HEK293 (cell line): ENCODE data around the gene KIAA0586.
"Not testable (repeated sequence)": the region's sequence is repeated elsewhere in the genome, so short reads cannot be mapped to it uniquely, and the experiment has no call there.

Source experiments
- CTCF ChIA-PET: fragments of 350-600 bp; formaldehyde crosslinking; extraction: SDS; loops from one replicate; lab custom pipeline; 2021; ENCODE audit warnings: antibody characterized with exemption; lab: Yijun Ruan, JAX
- POLR2A ChIA-PET: fragments of 300-600 bp; formaldehyde crosslinking; extraction: SDS; loops from one replicate; lab custom pipeline; 2020; ENCODE audit warnings: antibody characterized with exemption, inconsistent platforms; lab: Yijun Ruan, JAX
- H3K27ac ChIP-seq: fragments of 200-500 bp; sonication (Bioruptor generic); 2 replicates; pipeline ENCODE4 v1.5.1; 2014; ENCODE audit warnings: low read depth, low read length, control low read depth, inconsistent platforms; ENCODE audit errors: extremely low read depth
- H3K36me3 ChIP-seq, 2 experiments: fragments of 200-500 bp in 1 of 2; sonication (Bioruptor generic) in 1 of 2; 1 replicate in 1 of 2; 2 replicates in 1 of 2; pipeline ENCODE4 v1.5.1; 2014 to 2017; ENCODE audit warnings: inconsistent platforms in 2 of 2, low read length in 2 of 2; ENCODE audit not compliant: control insufficient read depth in 2 of 2, insufficient read depth in 1 of 2
- H3K4me1 ChIP-seq: fragments of 200-500 bp; sonication (Bioruptor generic); 2 replicates; pipeline ENCODE4 v1.5.1; 2014; ENCODE audit warnings: mild to moderate bottlenecking, low read length, inconsistent platforms; ENCODE audit not compliant: control insufficient read depth, insufficient read depth
- H3K4me3 ChIP-seq: 2 replicates; pipeline ENCODE4 v1.5.1; 2011; ENCODE audit warnings: low read depth, mild to moderate bottlenecking, control low read depth, low read length, moderate library complexity
- H3K9me3 ChIP-seq: fragments of 200-500 bp; sonication (Bioruptor generic); 2 replicates; pipeline ENCODE4 v1.5.1; 2014; ENCODE audit warnings: low read depth, low read length, inconsistent platforms; ENCODE audit not compliant: control insufficient read depth, insufficient read depth
- BCL11B ChIP-seq: fragments of 450-650 bp; formaldehyde crosslinking; IDR thresholded peaks from 2 replicates; pipeline ENCODE4 v1.5.1; 2016; ENCODE audit warnings: low read depth, missing biosample characterization, missing genetic modification characterization
- GLIS1 ChIP-seq: fragments of 450-650 bp; formaldehyde crosslinking; IDR thresholded peaks from 2 replicates; pipeline ENCODE4 v1.5.1; 2016; ENCODE audit warnings: missing biosample characterization, missing genetic modification characterization
- GLIS2 ChIP-seq: fragments of 450-650 bp; formaldehyde crosslinking; IDR thresholded peaks from 2 replicates; pipeline ENCODE4 v1.5.1; 2016; ENCODE audit warnings: missing biosample characterization, missing genetic modification characterization
- HOXC10 ChIP-seq: sonication (generic); formaldehyde crosslinking; IDR thresholded peaks from 2 replicates; pipeline ENCODE4 v1.8.1; 2023; ENCODE audit warnings: mild to moderate bottlenecking, missing genetic modification reagents
- KLF1 ChIP-seq: fragments of 450-650 bp; formaldehyde crosslinking; IDR thresholded peaks from 2 replicates; pipeline ENCODE4 v1.5.1; 2016; ENCODE audit warnings: missing biosample characterization, missing genetic modification characterization
- OVOL3 ChIP-seq: fragments of 450-650 bp; formaldehyde crosslinking; IDR thresholded peaks from 2 replicates; pipeline ENCODE4 v1.5.1; 2016; ENCODE audit warnings: missing biosample characterization, missing genetic modification characterization
- TCF7L2 ChIP-seq: IDR thresholded peaks from 2 replicates; pipeline ENCODE4 v1.6.1; 2011; ENCODE audit warnings: low read depth, mild to moderate bottlenecking, inconsistent platforms, low read length, moderate library complexity, borderline replicate concordance
- ZBTB20 ChIP-seq: fragments of 450-650 bp; formaldehyde crosslinking; IDR thresholded peaks from 2 replicates; pipeline ENCODE4 v1.5.1; 2016; ENCODE audit warnings: missing biosample characterization, missing genetic modification characterization
- ZEB2 ChIP-seq: fragments of 450-650 bp; formaldehyde crosslinking; IDR thresholded peaks from 2 replicates; pipeline ENCODE4 v1.5.1; 2016; ENCODE audit warnings: missing biosample characterization, missing genetic modification characterization
- ZNF266 ChIP-seq: fragments of 450-650 bp; formaldehyde crosslinking; IDR thresholded peaks from 2 replicates; pipeline ENCODE4 v1.5.1; 2016; ENCODE audit warnings: missing biosample characterization, missing genetic modification characterization, low read depth
- ZNF341 ChIP-seq: fragments of 450-650 bp; formaldehyde crosslinking; IDR thresholded peaks from 2 replicates; pipeline ENCODE4; 2016; ENCODE audit warnings: low read depth, missing biosample characterization, missing genetic modification characterization
- ZNF37A ChIP-seq: fragments of 450-650 bp; IDR thresholded peaks from 2 replicates; pipeline ENCODE4 v1.5.1; 2018; ENCODE audit warnings: missing biosample characterization, missing genetic modification characterization
- ZNF555 ChIP-seq: fragments of 450-650 bp; formaldehyde crosslinking; conservative IDR thresholded peaks from 2 replicates; pipeline ENCODE4 v1.5.1; 2017; ENCODE audit warnings: missing biosample characterization, mild to moderate bottlenecking, missing genetic modification characterization, inconsistent platforms
- ZNF558 ChIP-seq: fragments of 450-650 bp; formaldehyde crosslinking; IDR thresholded peaks from 2 replicates; pipeline ENCODE4 v1.5.1; 2016; ENCODE audit warnings: missing biosample characterization, missing genetic modification characterization
- ZNF610 ChIP-seq: fragments of 450-650 bp; formaldehyde crosslinking; IDR thresholded peaks from 2 replicates; pipeline ENCODE4 v1.5.1; 2016; ENCODE audit warnings: missing biosample characterization, missing genetic modification characterization, borderline replicate concordance
- ZNF624 ChIP-seq: fragments of 450-650 bp; formaldehyde crosslinking; IDR thresholded peaks from 2 replicates; pipeline ENCODE4 v1.5.1; 2017; ENCODE audit warnings: missing biosample characterization, missing genetic modification characterization
- ZNF626 ChIP-seq: fragments of 450-650 bp; sonication (Bioruptor Pico); formaldehyde crosslinking; IDR thresholded peaks from 2 replicates; pipeline ENCODE4 v1.5.1; 2018; ENCODE audit warnings: missing biosample characterization, missing genetic modification characterization, inconsistent platforms
- ZNF777 ChIP-seq: fragments of 450-650 bp; formaldehyde crosslinking; IDR thresholded peaks from 2 replicates; pipeline ENCODE4 v1.5.1; 2017; ENCODE audit warnings: missing biosample characterization, missing genetic modification characterization, borderline replicate concordance
- ZNF843 ChIP-seq: fragments of 450-650 bp; formaldehyde crosslinking; IDR thresholded peaks from 2 replicates; pipeline ENCODE4 v1.5.1; 2016; ENCODE audit warnings: missing biosample characterization, missing genetic modification characterization
- TF ChIP-seq, protein P1 (sequence below): fragments of 450-650 bp; formaldehyde crosslinking; IDR thresholded peaks from 2 replicates; pipeline ENCODE4 v1.5.1; 2016; ENCODE audit warnings: missing biosample characterization, missing genetic modification characterization
- TF ChIP-seq, protein P2 (sequence below): fragments of 450-650 bp; formaldehyde crosslinking; IDR thresholded peaks from 2 replicates; pipeline ENCODE4 v1.5.1; 2017; ENCODE audit warnings: missing biosample characterization, mild to moderate bottlenecking, missing genetic modification characterization, moderate library complexity
- TF ChIP-seq, protein P3 (sequence below): sonication (generic); formaldehyde crosslinking; IDR thresholded peaks from 2 replicates; pipeline ENCODE4 v1.8.1; 2022; ENCODE audit warnings: mild to moderate bottlenecking, moderate library complexity, missing genetic modification reagents

The KIAA0586 gene

DNA sequence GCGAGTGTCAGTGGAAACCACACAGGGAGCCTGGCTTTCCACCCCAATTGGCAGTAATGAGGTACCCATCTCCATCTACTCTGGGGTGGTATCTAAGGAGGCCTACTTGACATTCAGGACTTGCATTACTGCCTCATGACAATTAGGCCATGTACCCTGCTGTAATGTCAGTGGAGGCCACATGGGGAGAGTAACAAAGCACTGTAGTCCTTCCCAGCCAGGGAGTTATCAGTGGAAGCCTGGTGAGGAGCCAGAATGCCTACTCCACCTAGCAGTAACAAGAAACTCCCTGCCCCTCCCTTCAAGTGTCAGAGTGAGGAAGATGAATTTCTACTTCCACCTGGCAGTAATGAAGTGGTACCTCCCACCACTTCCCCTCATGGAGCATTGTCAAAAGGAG lies 12.7 kb upstream of the KIAA0586 start:
- Histone ChIP-seq H3K4me3 (no peak overlapping the region), H3K27ac (no peak overlapping the region), H3K4me1 (no peaks in the 10 kb centered on the region), H3K9me3 (no peaks in the 10 kb centered on the region), H3K36me3 (peaks cover 62 to 84% of the 10 kb centered on the region in 2 experiments)
- TF ChIP-seq KLF1 (peak; percentile 77), TCF7L2 (no peak), GLIS1 (tag by site-specific recombination) (peak; percentile 24; the same call in 1 of the 2 replicates)
- TF ChIP-seq, protein P1, sequence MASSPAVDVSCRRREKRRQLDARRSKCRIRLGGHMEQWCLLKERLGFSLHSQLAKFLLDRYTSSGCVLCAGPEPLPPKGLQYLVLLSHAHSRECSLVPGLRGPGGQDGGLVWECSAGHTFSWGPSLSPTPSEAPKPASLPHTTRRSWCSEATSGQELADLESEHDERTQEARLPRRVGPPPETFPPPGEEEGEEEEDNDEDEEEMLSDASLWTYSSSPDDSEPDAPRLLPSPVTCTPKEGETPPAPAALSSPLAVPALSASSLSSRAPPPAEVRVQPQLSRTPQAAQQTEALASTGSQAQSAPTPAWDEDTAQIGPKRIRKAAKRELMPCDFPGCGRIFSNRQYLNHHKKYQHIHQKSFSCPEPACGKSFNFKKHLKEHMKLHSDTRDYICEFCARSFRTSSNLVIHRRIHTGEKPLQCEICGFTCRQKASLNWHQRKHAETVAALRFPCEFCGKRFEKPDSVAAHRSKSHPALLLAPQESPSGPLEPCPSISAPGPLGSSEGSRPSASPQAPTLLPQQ (tag by site-specific recombination) = no peak
- ChIA-PET POLR2A (no interaction called here), CTCF (no interaction called here)

DNA sequence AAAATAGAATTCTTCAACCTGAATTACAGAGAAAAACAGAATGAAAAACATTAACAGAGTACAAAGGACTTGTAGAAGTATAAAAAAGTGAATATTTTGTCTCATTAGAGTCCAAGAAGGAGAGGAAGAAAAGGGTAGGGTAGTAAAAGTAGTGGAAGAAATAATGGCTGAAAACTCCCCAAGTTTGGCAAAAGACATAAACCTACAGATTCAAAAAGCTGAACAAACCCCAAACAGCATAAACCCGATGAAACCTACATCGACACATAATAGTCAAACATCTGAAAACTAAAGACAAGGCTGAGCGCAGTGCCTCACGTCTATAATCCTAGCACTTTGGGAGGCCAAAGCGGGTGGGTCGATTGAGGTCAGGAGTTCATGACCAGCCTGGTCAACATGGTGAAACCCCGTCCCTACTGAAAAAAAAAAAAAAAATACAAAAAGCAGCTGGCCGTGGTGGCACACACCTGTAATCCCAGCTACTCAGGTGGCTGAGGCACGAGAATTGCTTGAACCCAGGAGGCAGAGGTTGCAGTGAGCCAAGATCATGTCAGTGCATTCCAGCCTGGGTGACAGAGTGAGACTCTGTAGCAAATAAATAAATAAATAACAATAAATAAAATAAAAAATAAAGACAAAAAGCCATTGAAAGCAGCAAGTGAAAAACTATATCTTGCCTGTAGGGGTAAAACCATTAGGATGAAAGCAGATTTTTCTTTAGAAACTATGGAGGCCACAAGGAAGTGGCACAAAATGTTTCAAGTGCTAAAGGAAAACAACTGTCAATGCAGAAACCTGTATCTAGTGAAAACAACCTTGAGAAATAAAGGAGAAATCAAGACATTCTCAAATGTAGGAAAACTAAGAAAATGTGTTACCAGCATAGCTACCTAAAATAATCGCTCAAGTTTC lies 11.6 kb upstream of the KIAA0586 start:
- ChIA-PET CTCF (no interaction called here), POLR2A (no interaction called here)
- Histone ChIP-seq H3K36me3 (peaks cover 60 to 86% of the 10 kb centered on the region in 2 experiments), H3K4me3 (no peak overlapping the region), H3K4me1 (no peaks in the 10 kb centered on the region), H3K9me3 (no peaks in the 10 kb centered on the region), H3K27ac (no peak overlapping the region)
- TF ChIP-seq ZNF558 (tag by site-specific recombination) (peak; percentile 96), OVOL3 (tag by site-specific recombination) (no peak)

DNA sequence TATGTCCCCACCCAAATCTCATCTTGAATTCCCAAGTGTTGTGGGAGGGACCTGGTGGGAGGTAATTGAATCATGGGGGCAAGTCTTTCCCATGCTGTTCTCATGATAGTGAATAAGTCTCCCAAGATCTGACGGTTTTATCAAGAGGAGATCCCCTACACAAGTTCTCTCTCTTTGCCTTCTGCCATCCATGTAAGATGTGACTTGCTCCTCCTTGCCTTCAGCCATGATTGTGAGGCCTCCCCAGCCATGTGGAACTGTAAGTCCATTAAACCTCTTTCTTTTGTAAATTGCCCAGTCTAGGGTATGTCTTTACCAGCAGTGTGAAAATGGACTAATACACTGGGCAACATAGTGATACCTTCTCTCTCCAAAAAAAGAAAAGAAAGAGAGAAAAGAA lies 10.6 kb upstream of the KIAA0586 start:
- H3K27ac ChIP-seq, H3K9me3 ChIP-seq, H3K4me1 ChIP-seq, POLR2A ChIA-PET, H3K4me3 ChIP-seq, CTCF ChIA-PET: not testable (repeated sequence)
- H3K36me3 ChIP-seq = peaks cover 64 to 83% of the 10 kb centered on the region in 2 experiments

DNA sequence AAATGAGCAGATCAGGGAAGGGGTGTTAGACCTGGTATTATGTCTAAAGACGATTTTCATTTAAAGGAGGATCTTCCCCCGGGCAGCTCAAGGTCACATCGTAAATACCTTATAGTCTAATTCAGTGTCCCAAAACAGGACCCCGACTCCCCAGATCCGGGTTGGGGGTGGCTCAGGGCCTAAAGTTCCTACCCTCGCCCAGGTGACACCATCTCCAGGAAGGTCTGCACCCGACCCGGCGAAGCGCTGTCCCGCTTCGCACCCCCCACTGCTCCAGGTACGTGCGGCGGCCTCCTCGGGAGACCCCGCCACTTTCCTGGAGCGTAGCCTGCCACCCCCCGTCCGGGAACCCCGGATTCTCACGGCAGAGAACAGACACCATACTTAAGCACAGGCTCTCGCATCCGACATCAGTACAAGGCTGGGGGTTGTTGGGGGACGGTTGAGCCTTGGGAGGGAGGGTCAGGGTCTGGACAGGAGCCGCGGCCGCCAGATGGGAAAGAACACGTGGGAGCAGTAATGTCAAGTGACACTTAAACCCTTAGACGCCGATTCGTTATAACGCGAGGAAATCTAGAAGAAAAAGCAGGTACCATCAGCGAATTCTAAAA lies 744 bp upstream of the KIAA0586 start:
- Histone ChIP-seq H3K36me3 (peaks cover 33 to 36% of the 10 kb centered on the region in 2 experiments; a peak in 2 of 3 replicates), H3K4me3 (peak overlapping the region; percentile 65)
- CTCF ChIA-PET = interaction anchor here (1.0 to 1.6 kb wide), 2 partner anchors 32 to 113 kb away, joined by 6 to 8 read pairs; partner anchors contain the start of gene TOMM20L
- TF ChIP-seq ZNF843 (tag by site-specific recombination) (no peak), ZNF777 (tag by site-specific recombination) (no peak), ZNF266 (no peak), HOXC10 (CRISPR knock-in tag) (no peak), ZNF610 (tag by site-specific recombination) (no peak), ZBTB20 (peak; percentile 18; the same call in 1 of the 2 replicates), ZNF626 (tag by site-specific recombination) (no peak), GLIS2 (peak; percentile 67), BCL11B (no peak), ZEB2 (tag by site-specific recombination) (no peak), ZNF341 (peak; percentile 82), ZNF624 (no peak), ZNF555 (tag by site-specific recombination) (no peak), ZNF37A (tag by site-specific recombination) (no peak)
- TF ChIP-seq, protein P2, sequence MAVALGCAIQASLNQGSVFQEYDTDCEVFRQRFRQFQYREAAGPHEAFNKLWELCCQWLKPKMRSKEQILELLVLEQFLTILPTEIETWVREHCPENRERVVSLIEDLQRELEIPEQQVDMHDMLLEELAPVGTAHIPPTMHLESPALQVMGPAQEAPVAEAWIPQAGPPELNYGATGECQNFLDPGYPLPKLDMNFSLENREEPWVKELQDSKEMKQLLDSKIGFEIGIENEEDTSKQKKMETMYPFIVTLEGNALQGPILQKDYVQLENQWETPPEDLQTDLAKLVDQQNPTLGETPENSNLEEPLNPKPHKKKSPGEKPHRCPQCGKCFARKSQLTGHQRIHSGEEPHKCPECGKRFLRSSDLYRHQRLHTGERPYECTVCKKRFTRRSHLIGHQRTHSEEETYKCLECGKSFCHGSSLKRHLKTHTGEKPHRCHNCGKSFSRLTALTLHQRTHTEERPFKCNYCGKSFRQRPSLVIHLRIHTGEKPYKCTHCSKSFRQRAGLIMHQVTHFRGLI (tag by site-specific recombination) = 0 out of 2 replicates have a peak, but pooled peaks have one; percentile 10
- TF ChIP-seq, protein P3, sequence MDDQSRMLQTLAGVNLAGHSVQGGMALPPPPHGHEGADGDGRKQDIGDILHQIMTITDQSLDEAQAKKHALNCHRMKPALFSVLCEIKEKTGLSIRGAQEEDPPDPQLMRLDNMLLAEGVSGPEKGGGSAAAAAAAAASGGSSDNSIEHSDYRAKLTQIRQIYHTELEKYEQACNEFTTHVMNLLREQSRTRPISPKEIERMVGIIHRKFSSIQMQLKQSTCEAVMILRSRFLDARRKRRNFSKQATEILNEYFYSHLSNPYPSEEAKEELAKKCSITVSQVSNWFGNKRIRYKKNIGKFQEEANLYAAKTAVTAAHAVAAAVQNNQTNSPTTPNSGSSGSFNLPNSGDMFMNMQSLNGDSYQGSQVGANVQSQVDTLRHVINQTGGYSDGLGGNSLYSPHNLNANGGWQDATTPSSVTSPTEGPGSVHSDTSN (CRISPR knock-in tag) = no peak

More for the DNA sequence above, 744 bp upstream of the KIAA0586 start:
- Histone ChIP-seq H3K4me1 (no peaks in the 10 kb centered on the region), H3K9me3 (no peaks in the 10 kb centered on the region), H3K27ac (peak overlapping the region; percentile 81)
- POLR2A ChIA-PET = interaction anchor here (0.5 to 1.8 kb wide), 12 partner anchors 14 to 250 kb away, joined by 3 to 16 read pairs (median 4); partner anchors contain the start of genes ARID4A, PSMA3 and TOMM20L
